Stimulated activated naive B cell treated with anti-CD40 and anti-IgM and Interleukin-4, amounts not matched to agents 10 μg/mL and 1 μg/mL and 100 μg/mL, for 72 hours (primary cell): ENCODE results near the gene RPL34.

Source experiments
- ATAC-seq, 2 donors: fragments of 150-1000 bp; cut with Tn5 transposase; replicated peaks; 2 replicates each; pipeline ENCODE4 v1.10.0; 2021; ENCODE audit warnings: moderate library complexity in 1 of 2
- DNase-seq: peaks from one replicate; pipeline ENCODE4 v3.0.0; 2021
- H3K27ac Mint-ChIP-seq: one replicate; pipeline ENCODE4 v1.8.0; 2022; ENCODE audit warnings: mild to moderate bottlenecking, mixed read lengths
- H3K27me3 Mint-ChIP-seq, 2 donors: one replicate each; pipeline ENCODE4 v1.8.0; 2022; ENCODE audit warnings: mixed read lengths in 2 of 2
- H3K36me3 Mint-ChIP-seq, 2 donors: one replicate each; pipeline ENCODE4 v1.8.0; 2022; ENCODE audit warnings: mixed read lengths in 2 of 2, mild to moderate bottlenecking in 1 of 2
- H3K4me1 Mint-ChIP-seq, 2 donors: one replicate each; pipeline ENCODE4 v1.8.0; 2022; ENCODE audit warnings: mixed read lengths in 2 of 2, mild to moderate bottlenecking in 1 of 2
- H3K4me3 Mint-ChIP-seq, 2 donors: one replicate each; pipeline ENCODE4 v1.8.0; 2022; ENCODE audit warnings: mild to moderate bottlenecking in 2 of 2, mixed read lengths in 2 of 2, moderate library complexity in 1 of 2
- H3K9me3 Mint-ChIP-seq, 2 donors: one replicate each; pipeline ENCODE4 v1.8.0; 2022; ENCODE audit warnings: mixed read lengths in 2 of 2, mild to moderate bottlenecking in 1 of 2

The RPL34 gene

DNA sequence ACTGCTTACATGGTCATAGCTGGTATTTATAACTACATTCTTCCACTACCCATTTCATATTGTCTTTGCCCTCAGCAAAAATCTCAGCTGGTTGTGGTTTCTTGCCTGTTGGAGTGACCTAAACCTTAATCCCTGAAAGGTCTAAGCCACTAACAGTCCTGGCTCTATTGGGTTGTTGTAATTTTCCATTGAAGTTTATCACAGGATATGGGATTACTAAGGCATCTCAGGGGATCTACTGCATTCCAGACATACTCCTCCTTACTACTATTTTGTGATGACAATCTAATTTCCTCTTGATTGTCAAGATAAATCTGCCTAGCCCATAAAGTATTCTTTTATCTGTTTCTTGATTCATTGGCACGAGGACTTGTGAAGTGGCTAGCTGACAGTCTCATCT lies 23.9 kb downstream of the RPL34 start:
- Mint-ChIP-seq H3K4me1 (no peaks in the 10 kb centered on the region), H3K9me3 (no peaks in the 10 kb centered on the region), H3K4me3 (no peak overlapping the region), H3K36me3 (peaks cover 16 to 25% of the 10 kb centered on the region in 2 donors), H3K27ac (no peak overlapping the region), H3K27me3 (no peaks in the 10 kb centered on the region)
- ATAC-seq (no peak), DNase-seq (no peak)

DNA sequence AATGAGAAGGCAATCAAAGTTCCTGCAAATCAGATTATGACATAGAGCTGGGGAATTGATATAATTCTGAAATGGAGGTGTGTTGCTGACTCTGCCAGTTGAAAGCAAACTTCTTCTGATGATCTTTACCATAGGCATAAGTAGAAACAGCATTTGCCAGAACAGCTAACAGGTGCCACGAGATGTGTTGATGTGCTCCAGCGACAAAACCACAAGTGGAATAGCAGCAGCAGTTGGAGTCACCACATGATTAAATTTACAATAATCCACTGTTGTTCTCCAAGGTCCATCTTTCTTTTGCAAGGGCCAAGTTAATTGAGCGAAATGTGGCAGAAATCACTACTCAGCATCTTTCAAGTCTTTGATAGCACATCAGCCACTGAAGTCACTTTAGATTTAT lies 26.3 kb downstream of the RPL34 start:
- H3K36me3 Mint-ChIP-seq = peaks cover 4 to 9% of the 10 kb centered on the region in 2 donors

DNA sequence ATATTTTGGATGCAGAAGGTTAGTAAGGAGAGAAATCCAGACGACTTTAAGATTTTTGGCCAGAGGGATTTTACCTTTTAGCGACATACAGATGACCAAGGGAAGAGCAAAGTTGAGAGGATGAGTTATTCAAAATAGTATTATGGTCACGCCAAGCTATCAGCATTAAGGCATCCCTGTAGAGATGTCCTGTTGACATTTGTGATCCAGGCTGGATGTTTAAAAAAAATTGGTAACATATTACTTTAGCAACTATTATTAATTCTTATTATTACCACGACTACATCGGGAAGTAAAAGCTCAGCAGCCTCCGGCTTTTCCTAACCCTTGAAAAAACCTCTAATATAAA lies 29.5 kb downstream of the RPL34 start:
- H3K4me3 Mint-ChIP-seq = peak overlapping the region; percentile 85 to 94
- H3K27me3 Mint-ChIP-seq = no peaks in the 10 kb centered on the region
- H3K27ac Mint-ChIP-seq = peak overlapping the region; percentile 98
- H3K9me3 Mint-ChIP-seq = no peaks in the 10 kb centered on the region
- H3K36me3 Mint-ChIP-seq = peaks cover 12 to 20% of the 10 kb centered on the region in 2 donors
- H3K4me1 Mint-ChIP-seq = peaks cover 22 to 28% of the 10 kb centered on the region in 2 donors
- ATAC-seq = peak in 1 of 2 donors; percentile 4
- DNase-seq = no peak

More for the DNA sequence above, 26.3 kb downstream of the RPL34 start:
- DNase-seq (no peak), ATAC-seq (no peak)
- H3K4me3 Mint-ChIP-seq = no peak overlapping the region
- H3K27me3 Mint-ChIP-seq = no peaks in the 10 kb centered on the region
- H3K4me1 Mint-ChIP-seq = peaks cover 6 to 7% of the 10 kb centered on the region in 2 donors
- no peak overlapping the region for H3K27ac Mint-ChIP-seq
- H3K9me3 Mint-ChIP-seq = no peaks in the 10 kb centered on the region

DNA sequence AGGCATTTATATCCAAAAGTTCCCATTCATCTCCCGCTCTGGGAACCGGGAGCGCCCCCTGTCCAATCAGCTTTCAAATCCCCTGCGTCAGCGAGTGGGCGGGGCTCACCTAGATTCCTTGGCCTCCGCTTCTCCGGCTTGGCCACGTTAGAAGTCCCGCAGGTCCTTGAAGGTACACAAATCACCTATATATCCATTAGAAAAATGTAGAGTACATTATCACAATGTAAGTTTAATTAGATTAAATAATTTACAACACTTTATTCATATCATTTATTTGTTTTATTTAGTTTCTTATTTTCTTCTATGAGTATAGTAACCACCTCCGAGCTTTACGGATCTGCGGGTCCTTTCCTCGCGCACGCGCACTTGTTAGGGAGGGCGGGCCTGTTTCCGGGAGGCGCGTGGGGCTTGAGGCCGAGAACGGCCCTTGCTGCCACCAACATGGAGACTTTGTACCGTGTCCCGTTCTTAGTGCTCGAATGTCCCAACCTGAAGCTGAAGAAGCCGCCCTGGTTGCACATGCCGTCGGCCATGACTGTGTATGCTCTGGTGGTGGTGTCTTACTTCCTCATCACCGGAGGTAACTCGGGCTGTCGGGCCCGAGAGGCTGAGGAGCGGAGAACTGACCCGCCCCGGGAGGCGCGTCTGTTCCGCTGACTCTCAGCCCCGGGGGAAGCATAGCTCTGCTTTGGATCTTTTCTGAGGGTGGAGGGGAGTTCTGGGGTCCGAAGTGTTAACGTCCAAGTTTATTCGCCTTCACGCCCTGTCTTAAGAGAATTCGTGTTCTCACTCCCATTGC lies 30.0 kb downstream of the RPL34 start, which contains the start of gene OSTC:
Gene OSTC, plus strand, starts transcription at position 388 of the 802 bp plus-strand sequence. Its CDS starts 57 bp downstream, at position 445.
- H3K36me3 Mint-ChIP-seq = peaks cover 11 to 20% of the 10 kb centered on the region in 2 donors
- H3K27me3 Mint-ChIP-seq = no peaks in the 10 kb centered on the region
- H3K4me1 Mint-ChIP-seq = peaks cover 22 to 28% of the 10 kb centered on the region in 2 donors
- ATAC-seq (peak; percentile 92 to 93), DNase-seq (peak; percentile 85)
- H3K4me3 Mint-ChIP-seq = peak within 1 kb of the TSS; percentile 90 to 94
- peak within 1 kb of the TSS; percentile 98 for H3K27ac Mint-ChIP-seq
- H3K9me3 Mint-ChIP-seq = no peaks in the 10 kb centered on the region

DNA sequence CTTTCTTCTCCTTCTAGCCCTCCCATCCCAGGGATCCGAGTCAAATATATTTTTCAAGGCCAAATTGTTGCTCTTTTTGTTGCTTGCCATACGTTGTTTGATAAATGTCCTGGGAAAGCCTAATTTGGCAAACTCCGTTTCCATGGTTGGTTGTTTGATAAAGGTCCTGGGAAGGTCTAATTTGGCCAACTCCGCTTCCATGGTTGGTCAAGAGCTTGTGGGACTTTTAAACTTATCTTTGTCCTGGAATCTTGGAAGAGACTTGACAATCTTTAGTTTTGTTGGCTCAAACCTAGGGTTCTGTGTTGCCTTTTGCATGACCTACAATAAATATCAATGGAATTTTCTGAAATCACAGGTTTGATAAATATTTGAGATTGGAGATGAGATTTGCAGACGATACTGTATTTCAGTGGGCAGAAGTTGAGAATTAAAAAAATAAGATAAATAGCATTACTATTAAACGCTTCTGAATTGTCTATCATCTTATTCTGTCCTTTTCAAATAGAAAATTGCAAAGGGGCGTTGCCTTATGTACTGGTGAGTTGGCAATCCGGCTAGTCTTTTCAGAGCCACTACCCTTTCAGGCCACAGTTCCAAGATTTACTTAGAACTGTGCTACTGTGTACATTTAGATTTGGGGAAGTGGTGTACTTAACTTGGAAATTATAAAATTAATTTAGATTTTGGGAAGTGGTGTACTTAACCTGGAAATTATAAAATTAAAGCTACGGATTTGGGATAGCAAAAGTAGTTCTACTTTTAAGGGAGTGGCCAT lies 30.8 kb downstream of the RPL34 start:
- H3K9me3 Mint-ChIP-seq = no peaks in the 10 kb centered on the region
- peak overlapping the region; percentile 98 for H3K27ac Mint-ChIP-seq
- peaks cover 22 to 28% of the 10 kb centered on the region in 2 donors for H3K4me1 Mint-ChIP-seq
- peak overlapping the region; percentile 90 to 94 for H3K4me3 Mint-ChIP-seq
- H3K36me3 Mint-ChIP-seq = peaks cover 9 to 20% of the 10 kb centered on the region in 2 donors
- no peaks in the 10 kb centered on the region for H3K27me3 Mint-ChIP-seq
- DNase-seq (no peak), ATAC-seq (no peak)

DNA sequence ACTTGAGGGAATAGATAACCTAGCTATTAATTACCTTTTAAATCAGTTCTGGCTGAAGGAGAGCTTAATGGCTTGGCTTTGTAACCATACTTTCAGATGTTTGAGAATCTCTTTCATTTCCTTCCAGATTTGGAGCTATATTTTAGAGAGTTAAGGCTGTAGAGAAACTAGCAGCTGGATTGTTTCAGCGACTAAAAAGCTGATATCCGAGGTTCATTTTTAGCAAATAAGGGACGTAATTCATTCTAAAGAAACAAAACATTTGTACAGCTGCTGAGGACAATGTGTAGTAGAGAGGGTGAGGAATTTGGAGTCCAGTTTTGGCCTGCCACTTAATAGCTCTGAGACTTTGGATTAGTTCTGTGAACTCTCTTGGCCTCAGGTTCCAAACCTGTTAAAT lies 42.3 kb downstream of the RPL34 start:
- Mint-ChIP-seq H3K27me3 (no peaks in the 10 kb centered on the region), H3K27ac (no peak overlapping the region), H3K4me3 (no peak overlapping the region), H3K9me3 (no peaks in the 10 kb centered on the region), H3K4me1 (peaks cover 0 to 2% of the 10 kb centered on the region in 2 donors), H3K36me3 (peaks cover 22 to 48% of the 10 kb centered on the region in 2 donors)
- ATAC-seq = no peak
- DNase-seq = no peak

DNA sequence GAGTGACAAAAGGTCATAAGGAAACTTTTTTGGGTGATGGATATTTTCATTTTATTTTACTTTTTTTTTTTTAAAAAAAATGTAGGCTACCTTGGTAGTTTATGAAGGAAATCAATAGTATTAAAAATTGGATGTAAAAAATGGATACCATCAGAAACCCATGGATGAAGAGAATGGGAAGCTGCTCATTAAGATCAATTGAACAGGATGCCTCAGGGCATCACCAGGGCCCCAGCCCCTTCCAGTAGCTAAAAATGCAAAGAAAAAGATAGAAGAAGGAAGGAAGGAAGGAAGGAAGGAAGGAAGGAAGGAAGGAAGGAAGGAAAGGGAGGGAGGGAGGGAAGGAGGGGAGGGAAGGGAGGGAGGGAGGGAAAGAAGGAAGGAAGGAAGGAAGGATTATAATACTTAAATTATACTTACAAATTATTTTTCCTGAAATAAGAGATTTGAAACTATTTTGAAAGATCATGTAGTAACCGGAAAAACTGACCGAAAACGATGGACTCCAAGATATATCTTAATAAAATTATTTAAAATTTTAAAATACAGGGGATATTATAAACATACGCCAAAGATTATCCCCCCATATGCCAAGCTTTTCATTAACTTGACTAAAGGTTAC lies 54.1 kb downstream of the RPL34 start:
- Mint-ChIP-seq H3K4me1 (no peaks in the 10 kb centered on the region), H3K27ac (no peak overlapping the region), H3K9me3 (no peaks in the 10 kb centered on the region), H3K27me3 (no peaks in the 10 kb centered on the region), H3K4me3 (no peak overlapping the region), H3K36me3 (peaks cover 19 to 34% of the 10 kb centered on the region in 2 donors)
- DNase-seq = no peak
- ATAC-seq = no peak
